Measurements from ENCODE around the gene ADAMTS17.

GRCh38 chr15:100373120-100373896 is 31.5 kb upstream of the ADAMTS17 start:
- TF ChIP-seq EZH2 (IDR thresholded peaks at IDR 0.05): peak; percentile 61
- no peak for TF ChIP-seq CTCF (IDR thresholded peaks at IDR 0.05)

All from neural progenitor cell (in vitro differentiated cells).